Gastrocnemius medialis (tissue), 4 donors: ENCODE data around the gene ADRA2C. TPM values are rescaled to one million over a fixed set of nuclear protein-coding genes. Genes with fewer than 3 reads are reported as not detected.

Source experiments
- ATAC-seq, 2 donors: fragments of 150-250 bp; one replicate each; pipeline ENCODE4 v1.9.1; 2016
- DNase-seq, 2 donors: peaks; one replicate each; pipeline ENCODE4 v3.0.0-alpha.2; 2019
- H3K27ac ChIP-seq, 4 donors: fragments of 200-600 bp; sonication (generic); 1 replicate in 1 of 4; 2 replicates in 3 of 4; pipeline ENCODE4 v1.5.1; 2016 to 2018; ENCODE audit warnings: mild to moderate bottlenecking in 2 of 4, moderate library complexity in 1 of 4
- H3K27me3 ChIP-seq, 3 donors: fragments of 200-600 bp; sonication (generic) in 2 of 3; 1 replicate in 1 of 3; 2 replicates in 2 of 3; pipeline versions ENCODE4 v1.5.1 to v1.6.0; 2016 to 2019; ENCODE audit warnings: mild to moderate bottlenecking in 1 of 3, moderate library complexity in 1 of 3
- H3K36me3 ChIP-seq, 2 donors: fragments of 200-600 bp; sonication (generic) in 1 of 2; one replicate each; pipeline ENCODE4 v1.5.1; 2017 to 2018
- H3K4me1 ChIP-seq, 2 donors: fragments of 200-600 bp; sonication (generic) in 1 of 2; one replicate each; pipeline ENCODE4 v1.5.1; 2016 to 2017; ENCODE audit warnings: mild to moderate bottlenecking in 2 of 2
- H3K4me3 ChIP-seq, 4 donors: fragments of 200-600 bp; sonication (generic) in 3 of 4; 1 replicate in 1 of 4; 2 replicates in 3 of 4; pipeline ENCODE4 v1.5.1; 2016 to 2019; ENCODE audit warnings: mild to moderate bottlenecking in 2 of 4
- H3K9me3 ChIP-seq, 3 donors: fragments of 200-600 bp; sonication (generic) in 2 of 3; 1 replicate in 1 of 3; 2 replicates in 2 of 3; pipeline ENCODE4 v1.5.1; 2016 to 2019
- POLR2A ChIP-seq, 2 donors: fragments of 450-650 bp; IDR thresholded peaks; one replicate each; pipeline ENCODE4 v1.6.1; 2017; ENCODE audit warnings: antibody characterized with exemption in 2 of 2, mild to moderate bottlenecking in 2 of 2, moderate library complexity in 2 of 2
- in situ Hi-C, 4 donors: fragments of 200-750 bp; cut with MboI; loops; one replicate each; pipeline versions ENCODE4 v1.15.0 to v1.8.0; 2017; ENCODE audit warnings: low sequenced_read_pairs in 4 of 4
- intact Hi-C: fragments of 100-400 bp; cut with DNase I; formaldehyde crosslinking; loops from one replicate; pipeline ENCODE4 v1.15.1; 2023; ENCODE audit warnings: low total_unique reads
- total RNA-seq, 4 donors: library from RNA; depleted of rRNA; stranded (reverse); fragments of >200 nt; gene quantifications; one replicate each; pipeline versions ENCODE4 v1.1.0 to v1.2.3, GENCODE V29; 2016
- TF ChIP-seq, protein P1 (sequence below), 5 experiments: fragments of 450-650 bp in 3 of 5; fragments of 200-600 bp in 2 of 5; sonication (generic) in 2 of 5; IDR thresholded peaks in 4 of 5; conservative IDR thresholded peaks in 1 of 5; 1 replicate in 4 of 5; 2 replicates in 1 of 5; pipeline ENCODE4 v1.5.1; 2016 to 2019; ENCODE audit warnings: antibody characterized with exemption in 5 of 5, mild to moderate bottlenecking in 3 of 5, moderate library complexity in 3 of 5

ADRA2C gene
- total RNA-seq, 4 donors from 2014 or later, result 2.5 to 7.9 (median 4.8) TPM

DNA sequence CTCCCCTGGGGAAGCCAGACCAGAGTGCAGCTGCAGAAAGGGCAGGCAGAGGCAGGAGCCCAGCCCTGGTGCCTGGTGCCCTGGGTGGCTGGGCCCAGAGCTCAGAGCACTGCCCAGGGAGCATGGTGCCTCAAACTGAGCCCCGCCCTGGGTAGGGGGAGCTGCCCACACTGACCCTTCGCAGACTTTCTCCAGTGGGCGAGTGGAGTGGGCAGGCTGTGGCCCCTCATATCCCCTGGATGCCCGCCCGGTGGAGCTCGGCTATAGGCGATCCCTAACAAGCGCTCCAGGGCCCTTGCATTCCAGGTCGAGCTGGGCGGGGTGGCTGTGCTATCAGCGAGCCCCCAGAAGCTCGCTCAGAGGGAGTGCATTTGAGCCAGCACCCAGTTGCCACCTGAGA lies 17.1 kb upstream of the ADRA2C start:
- H3K27ac ChIP-seq, result no peak overlapping the region
- H3K4me3 ChIP-seq, result no peak overlapping the region
- DNase-seq (no peak), ATAC-seq (no peak)
- in situ Hi-C loops (no loop called here), intact Hi-C loops (no loop called here)
- H3K9me3 ChIP-seq, result no peaks in the 10 kb centered on the region
- peaks cover 38 to 52% (median 48%) of the 10 kb centered on the region in 3 donors for H3K27me3 ChIP-seq
- H3K36me3 ChIP-seq, result no peaks in the 10 kb centered on the region
- H3K4me1 ChIP-seq, result no peaks in the 10 kb centered on the region
- TF ChIP-seq POLR2A (IDR thresholded peaks at IDR 0.05), result no peak
- TF ChIP-seq, protein P1, sequence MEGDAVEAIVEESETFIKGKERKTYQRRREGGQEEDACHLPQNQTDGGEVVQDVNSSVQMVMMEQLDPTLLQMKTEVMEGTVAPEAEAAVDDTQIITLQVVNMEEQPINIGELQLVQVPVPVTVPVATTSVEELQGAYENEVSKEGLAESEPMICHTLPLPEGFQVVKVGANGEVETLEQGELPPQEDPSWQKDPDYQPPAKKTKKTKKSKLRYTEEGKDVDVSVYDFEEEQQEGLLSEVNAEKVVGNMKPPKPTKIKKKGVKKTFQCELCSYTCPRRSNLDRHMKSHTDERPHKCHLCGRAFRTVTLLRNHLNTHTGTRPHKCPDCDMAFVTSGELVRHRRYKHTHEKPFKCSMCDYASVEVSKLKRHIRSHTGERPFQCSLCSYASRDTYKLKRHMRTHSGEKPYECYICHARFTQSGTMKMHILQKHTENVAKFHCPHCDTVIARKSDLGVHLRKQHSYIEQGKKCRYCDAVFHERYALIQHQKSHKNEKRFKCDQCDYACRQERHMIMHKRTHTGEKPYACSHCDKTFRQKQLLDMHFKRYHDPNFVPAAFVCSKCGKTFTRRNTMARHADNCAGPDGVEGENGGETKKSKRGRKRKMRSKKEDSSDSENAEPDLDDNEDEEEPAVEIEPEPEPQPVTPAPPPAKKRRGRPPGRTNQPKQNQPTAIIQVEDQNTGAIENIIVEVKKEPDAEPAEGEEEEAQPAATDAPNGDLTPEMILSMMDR (IDR thresholded peaks at IDR 0.05 in 4 of 5, conservative IDR thresholded peaks at IDR 0.05 in 1 of 5), result no peak

DNA sequence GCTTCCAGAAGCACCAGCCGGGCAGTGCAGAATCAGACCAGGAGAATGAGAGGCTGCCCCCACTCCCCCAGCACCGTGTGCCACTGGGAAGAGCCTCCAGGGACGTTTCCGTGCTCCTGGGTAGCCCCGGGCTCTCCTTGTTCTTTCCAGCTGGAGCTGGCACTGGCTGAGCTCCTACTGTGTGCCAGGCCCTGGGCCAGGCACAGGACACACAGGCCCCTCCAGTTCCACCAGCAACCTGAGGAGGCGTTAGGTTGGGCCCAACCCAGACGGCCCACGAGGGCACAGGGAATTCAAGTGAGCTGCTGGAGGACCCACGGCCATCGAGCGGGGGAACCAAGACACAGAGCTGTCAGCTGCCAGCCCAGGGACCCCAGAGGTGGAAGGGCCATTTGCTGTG lies 15.9 kb upstream of the ADRA2C start:
- in situ Hi-C loops (no loop called here), intact Hi-C loops (no loop called here)
- Histone ChIP-seq H3K4me1 (no peaks in the 10 kb centered on the region), H3K27me3 (peaks cover 26 to 44% (median 36%) of the 10 kb centered on the region in 3 donors), H3K9me3 (no peaks in the 10 kb centered on the region), H3K36me3 (no peaks in the 10 kb centered on the region), H3K4me3 (no peak overlapping the region), H3K27ac (no peak overlapping the region)
- TF ChIP-seq, protein P1 (IDR thresholded peaks at IDR 0.05 in 4 of 5, conservative IDR thresholded peaks at IDR 0.05 in 1 of 5), result no peak
- DNase-seq, result no peak
- ATAC-seq, result no peak

DNA sequence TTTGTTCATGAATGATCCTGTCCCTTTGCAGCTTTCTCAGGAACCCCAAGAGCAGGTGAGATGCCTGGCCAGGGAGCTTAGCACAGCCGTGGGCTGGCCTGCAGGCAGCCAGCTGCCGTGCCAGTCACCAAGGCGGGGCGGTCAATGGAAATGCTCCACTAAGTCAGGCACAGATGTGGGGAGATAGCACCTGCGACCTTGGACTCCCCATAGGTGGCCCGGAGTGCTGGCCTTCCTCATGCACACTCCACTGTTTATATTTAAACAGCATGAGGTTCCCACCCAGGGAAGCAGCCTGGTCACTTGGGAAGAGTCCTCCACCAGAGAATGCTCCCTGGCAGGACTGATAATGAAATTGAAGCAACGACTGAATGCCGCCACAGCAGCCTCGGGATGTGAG lies 14.2 kb upstream of the ADRA2C start:
- no peak overlapping the region for H3K27ac ChIP-seq
- intact Hi-C loops (no loop called here), in situ Hi-C loops (no loop called here)
- no peak for ATAC-seq
- H3K9me3 ChIP-seq, result no peaks in the 10 kb centered on the region
- TF ChIP-seq, protein P1 (IDR thresholded peaks at IDR 0.05 in 4 of 5, conservative IDR thresholded peaks at IDR 0.05 in 1 of 5), result no peak
- DNase-seq, result no peak
- peaks cover 14 to 31% (median 25%) of the 10 kb centered on the region in 3 donors for H3K27me3 ChIP-seq
- no peaks in the 10 kb centered on the region for H3K36me3 ChIP-seq
- no peak overlapping the region for H3K4me3 ChIP-seq
- H3K4me1 ChIP-seq, result no peaks in the 10 kb centered on the region

DNA sequence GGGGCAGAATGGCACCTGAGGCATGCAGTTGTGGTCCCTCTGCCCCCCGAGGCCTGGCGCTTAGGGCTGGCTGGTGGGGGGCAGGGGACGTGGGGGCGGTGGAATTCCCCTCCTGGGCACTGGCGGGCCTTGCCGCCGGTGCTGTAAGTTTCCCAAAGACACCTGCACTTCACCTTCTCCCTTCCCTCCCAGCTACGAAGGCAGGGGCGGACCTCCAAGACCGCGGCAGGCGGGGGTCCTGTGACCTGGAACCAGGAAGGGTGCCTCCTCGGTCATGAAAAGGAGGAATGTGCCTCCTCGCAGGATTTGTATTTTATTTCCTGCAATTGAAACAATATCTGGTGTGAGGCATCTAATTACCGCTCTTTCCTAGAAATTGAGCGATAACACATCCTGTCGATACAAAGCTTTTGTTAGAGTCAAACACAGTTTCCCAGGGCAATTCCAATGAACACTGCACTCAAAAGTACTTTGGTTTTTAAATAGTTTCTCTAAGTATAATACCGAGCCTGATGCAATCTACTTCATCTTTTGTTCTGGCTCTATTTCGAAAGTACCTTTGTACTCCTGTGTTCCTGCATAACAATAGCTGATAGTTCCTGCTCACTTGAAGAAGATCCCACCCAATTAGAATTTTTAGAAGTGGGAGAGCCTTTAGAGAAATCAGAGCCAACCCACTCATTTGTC lies 12.3 kb upstream of the ADRA2C start:
- no peak for DNase-seq
- in situ Hi-C loops (no loop called here), intact Hi-C loops (no loop called here)
- peak overlapping the region in 3 of 4 donors; percentile 14 to 47 (median 47) for H3K27ac ChIP-seq
- peak in 1 of 2 donors; percentile 68 for ATAC-seq
- no peaks in the 10 kb centered on the region for H3K9me3 ChIP-seq
- no peaks in the 10 kb centered on the region for H3K4me1 ChIP-seq
- peaks cover 7 to 21% (median 15%) of the 10 kb centered on the region in 3 donors for H3K27me3 ChIP-seq
- no peaks in the 10 kb centered on the region for H3K36me3 ChIP-seq
- no peak for TF ChIP-seq POLR2A (IDR thresholded peaks at IDR 0.05)
- TF ChIP-seq, protein P1 (IDR thresholded peaks at IDR 0.05 in 4 of 5, conservative IDR thresholded peaks at IDR 0.05 in 1 of 5), result no peak
- no peak overlapping the region for H3K4me3 ChIP-seq
